Mucosa of descending colon (tissue), 3 donors: ENCODE results near the gene CGNL1. TPM values are rescaled to one million over a fixed set of nuclear protein-coding genes. Genes with fewer than 3 reads are reported as not detected.

Experiments
- ATAC-seq: fragments of 200-7000 bp; cut with Tn5 transposase; one replicate; pipeline ENCODE4 v1.9.1; 2020; ENCODE audit warnings: mild to moderate bottlenecking, moderate library complexity
- DNase-seq, 3 donors: peaks; one replicate each; pipeline ENCODE4 v3.0.0-alpha.2; 2020
- H3K36me3 ChIP-seq: fragments of 200-600 bp; one replicate; pipeline ENCODE4 v1.8.0; 2021; ENCODE audit warnings: low read depth, mild to moderate bottlenecking
- H3K4me1 ChIP-seq: fragments of 200-600 bp; one replicate; pipeline ENCODE4 v1.8.0; 2021; ENCODE audit warnings: low read depth, mild to moderate bottlenecking
- H3K4me3 ChIP-seq: fragments of 200-600 bp; one replicate; pipeline ENCODE4 v1.8.0; 2021; ENCODE audit warnings: mild to moderate bottlenecking
- H3K9me3 ChIP-seq: fragments of 200-600 bp; one replicate; pipeline ENCODE4 v1.8.0; 2021; ENCODE audit warnings: mild to moderate bottlenecking
- intact Hi-C, 2 donors: fragments of 100-400 bp; cut with DNase I in 1 of 2; cut with micrococcal nuclease in 1 of 2; formaldehyde crosslinking; loops; one replicate each; pipeline versions ENCODE4 v1.11.0 to v1.11.1; 2022; cut with DNase I, micrococcal nuclease
- total RNA-seq, 3 donors: library from RNA; stranded (reverse); fragmentation: NEBNext Ultra II Directional in 2 of 3; extraction: Animal tissue kit (Norgen Biotek cat#: 25700) in 2 of 3; gene quantifications; one replicate each; pipeline versions ENCODE4 v1.2.1 to v1.2.4, GENCODE V29; 2021 to 2023
- TF ChIP-seq, protein P1 (sequence below): fragments of 200-600 bp; IDR thresholded peaks from one replicate; pipeline ENCODE4 v1.8.0; 2022; ENCODE audit warnings: antibody characterized with exemption, mild to moderate bottlenecking
- donor health status: DM: no; HTN: no; CAD: no; lungs with moderate emphysema.
- donor health status: DM: no; HTN: no; CAD: no.
- donor health status: DM: no; HTN: yes; CAD: no.

CGNL1 gene
- total RNA-seq, 3 donors from 2014 or later: 3.3 to 4.5 (median 3.9) TPM

DNA sequence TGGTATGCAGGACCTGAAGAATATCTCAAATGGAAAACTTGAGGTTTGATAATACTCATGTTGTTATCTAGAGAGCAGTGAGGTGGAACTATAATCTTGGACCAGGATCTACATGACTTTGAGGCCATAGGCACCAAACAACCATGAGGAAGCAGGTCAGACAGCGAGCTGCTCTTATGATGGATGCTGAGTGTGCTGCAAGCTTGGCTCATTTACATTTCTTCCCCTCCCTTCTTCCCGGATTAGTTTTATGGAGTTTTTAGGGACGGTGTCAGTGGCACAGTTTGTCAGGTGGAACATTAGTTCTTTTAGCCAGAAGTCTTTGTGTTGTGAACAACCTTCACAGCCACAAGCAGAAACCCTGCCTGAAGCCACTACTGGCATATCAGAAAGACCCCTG is 207.4 kb downstream of the CGNL1 start:
- intact Hi-C loops: no loop called here
- Histone ChIP-seq H3K4me1 (peaks cover 22% of the 10 kb centered on the region), H3K9me3 (peaks cover 11% of the 10 kb centered on the region), H3K36me3 (no peaks in the 10 kb centered on the region), H3K4me3 (no peak overlapping the region)
- DNase-seq (no peak), ATAC-seq (no peak)
- TF ChIP-seq, protein P1, sequence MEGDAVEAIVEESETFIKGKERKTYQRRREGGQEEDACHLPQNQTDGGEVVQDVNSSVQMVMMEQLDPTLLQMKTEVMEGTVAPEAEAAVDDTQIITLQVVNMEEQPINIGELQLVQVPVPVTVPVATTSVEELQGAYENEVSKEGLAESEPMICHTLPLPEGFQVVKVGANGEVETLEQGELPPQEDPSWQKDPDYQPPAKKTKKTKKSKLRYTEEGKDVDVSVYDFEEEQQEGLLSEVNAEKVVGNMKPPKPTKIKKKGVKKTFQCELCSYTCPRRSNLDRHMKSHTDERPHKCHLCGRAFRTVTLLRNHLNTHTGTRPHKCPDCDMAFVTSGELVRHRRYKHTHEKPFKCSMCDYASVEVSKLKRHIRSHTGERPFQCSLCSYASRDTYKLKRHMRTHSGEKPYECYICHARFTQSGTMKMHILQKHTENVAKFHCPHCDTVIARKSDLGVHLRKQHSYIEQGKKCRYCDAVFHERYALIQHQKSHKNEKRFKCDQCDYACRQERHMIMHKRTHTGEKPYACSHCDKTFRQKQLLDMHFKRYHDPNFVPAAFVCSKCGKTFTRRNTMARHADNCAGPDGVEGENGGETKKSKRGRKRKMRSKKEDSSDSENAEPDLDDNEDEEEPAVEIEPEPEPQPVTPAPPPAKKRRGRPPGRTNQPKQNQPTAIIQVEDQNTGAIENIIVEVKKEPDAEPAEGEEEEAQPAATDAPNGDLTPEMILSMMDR: no peak

GRCh38 chr15:57586661-57587424 is 210.5 kb downstream of the CGNL1 start:
- Histone ChIP-seq H3K36me3 (no peaks in the 10 kb centered on the region), H3K4me3 (no peak overlapping the region), H3K9me3 (peaks cover 11% of the 10 kb centered on the region), H3K4me1 (peaks cover 10% of the 10 kb centered on the region)
- intact Hi-C loops: no loop called here
- ATAC-seq (no peak), DNase-seq (no peak)
- TF ChIP-seq, protein P1: no peak

- Histone ChIP-seq H3K36me3 (no peaks in the 10 kb centered on the region), H3K4me1 (peaks cover 5% of the 10 kb centered on the region), H3K4me3 (no peak overlapping the region), H3K9me3 (no peaks in the 10 kb centered on the region)
- ATAC-seq: no peak
- DNase-seq: no peak
- TF ChIP-seq, protein P1: no peak
- intact Hi-C loops: no loop called here
Measured at GRCh38 chr15:57589281-57589680, 213.0 kb downstream of the CGNL1 start.

DNA sequence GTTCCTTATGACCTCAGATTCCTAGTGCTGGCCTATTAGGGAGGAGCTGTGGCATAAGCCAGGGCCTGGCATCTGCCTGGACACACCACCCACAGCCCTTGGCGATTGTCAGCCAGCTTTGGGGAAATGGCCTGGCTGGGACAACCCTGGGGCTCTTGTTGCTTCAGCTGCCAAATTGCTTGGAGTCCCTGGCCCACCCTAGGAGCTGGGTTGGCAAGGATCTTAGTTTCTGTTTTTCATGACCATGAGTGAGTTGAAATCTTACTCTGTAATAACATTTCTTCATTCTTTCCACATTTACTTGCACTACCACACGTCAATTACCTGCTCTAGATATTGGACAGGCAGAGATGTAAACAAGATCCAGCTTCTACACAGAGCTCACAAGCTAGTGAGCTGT is 213.4 kb downstream of the CGNL1 start:
- no peak for ATAC-seq
- intact Hi-C loops: no loop called here

DNA sequence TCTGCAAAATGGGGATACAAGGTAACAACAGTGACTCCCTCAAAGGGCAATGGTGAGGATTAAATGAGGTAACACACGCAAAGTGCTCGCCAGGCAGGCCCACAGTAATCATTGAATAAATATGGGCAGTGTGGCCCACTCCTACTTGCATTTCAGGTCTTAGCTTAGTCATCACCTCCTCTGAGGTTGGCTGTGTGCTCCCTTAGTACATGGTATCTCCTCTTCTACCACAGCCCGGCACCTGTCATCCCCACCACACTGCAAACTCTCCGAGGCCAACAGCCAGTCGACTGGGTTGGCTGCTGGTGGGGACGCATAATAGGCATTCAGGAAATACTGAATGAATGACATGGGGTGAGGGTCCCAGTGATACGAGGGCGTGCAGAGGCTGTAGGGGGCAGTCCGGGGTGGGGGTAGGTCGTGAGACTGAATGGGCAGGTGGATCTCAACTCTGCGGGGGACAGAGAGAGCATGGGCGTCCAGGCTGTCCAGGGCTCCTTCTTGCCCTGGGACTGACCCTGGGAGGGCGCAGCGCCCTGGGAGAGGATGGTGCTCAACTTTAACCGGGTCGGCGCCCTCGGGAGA is 215.0 kb downstream of the CGNL1 start:
- no peak for DNase-seq
- intact Hi-C loops: no loop called here
- Histone ChIP-seq H3K9me3 (no peaks in the 10 kb centered on the region), H3K4me1 (peaks cover 8% of the 10 kb centered on the region), H3K4me3 (peak overlapping the region; percentile 27), H3K36me3 (no peaks in the 10 kb centered on the region)
- ATAC-seq: peak; percentile 17
- TF ChIP-seq, protein P1: no peak

More for the DNA sequence above, 213.4 kb downstream of the CGNL1 start:
- TF ChIP-seq, protein P1: no peak
- H3K4me1 ChIP-seq: peaks cover 5% of the 10 kb centered on the region
- H3K4me3 ChIP-seq: no peak overlapping the region
- H3K36me3 ChIP-seq: no peaks in the 10 kb centered on the region
- DNase-seq: no peak
- no peaks in the 10 kb centered on the region for H3K9me3 ChIP-seq
